HepG2 (cell line): Measurements from ENCODE around the gene AASDHPPT. TPM values are rescaled to one million over a fixed set of nuclear protein-coding genes. Genes with fewer than 3 reads are reported as not detected.

Experiments
- ATAC-seq: fragments of 200-7000 bp; cut with Tn5 transposase; 3 replicates; pipeline ENCODE4 v1.9.1; 2020; ENCODE audit warnings: mild to moderate bottlenecking, moderate library complexity
- BruUV-seq: library from RNA; stranded (reverse); fragments of 400-500 nt; replicated peaks from 2 replicates; lab custom pipeline; 2021; lab: Mats Ljungman, UMichigan
- CTCF ChIA-PET: fragments of 300-600 bp; formaldehyde crosslinking; extraction: SDS; loops from one replicate; lab custom pipeline; 2021; ENCODE audit warnings: low total read pairs, inconsistent platforms, low intra/inter-chr PET ratio; lab: Yijun Ruan, JAX
- POLR2A ChIA-PET: fragments of 350-600 bp; sonication (Branson Sonifier 250); formaldehyde crosslinking; loops from one replicate; lab custom pipeline; 2020; ENCODE audit warnings: antibody characterized with exemption, inconsistent platforms; lab: Yijun Ruan, JAX
- DNase-seq: peaks from one replicate; pipeline ENCODE4 v3.0.0-alpha.2; 2015; ENCODE audit warnings: low spot score
- FAIRE-seq: peaks from 3 replicates; lab custom pipeline; 2011; peaks lifted over from hg19 to GRCh38; lab: Jason Lieb, UNC
- H2AFZ ChIP-seq: one replicate; pipeline ENCODE4 v1.6.1; 2011; ENCODE audit warnings: low read length, inconsistent platforms
- H3K27ac ChIP-seq: fragments of 300-600 bp; 3 replicates; pipeline ENCODE4 v1.8.0; 2011; ENCODE audit warnings: mixed run types, mild to moderate bottlenecking, mixed read lengths, low read length, inconsistent platforms; ENCODE audit not compliant: insufficient read depth; ENCODE audit errors: extremely low read length
- H3K27me3 ChIP-seq, 2 experiments: fragments of 200-600 bp in 1 of 2; 2 replicates in 1 of 2; 3 replicates in 1 of 2; pipeline versions ENCODE4 v1.6.0 to v1.8.0; 2011; ENCODE audit warnings: low read length in 2 of 2, mild to moderate bottlenecking in 2 of 2, moderate library complexity in 2 of 2, inconsistent platforms in 1 of 2; ENCODE audit not compliant: insufficient read depth in 2 of 2, control insufficient read depth in 1 of 2
- H3K36me3 ChIP-seq, 2 experiments: fragments of 200-600 bp in 1 of 2; replicated peaks in 1 of 2; 2 replicates in 1 of 2; 3 replicates in 1 of 2; pipeline versions ENCODE4 v1.5.1 to v1.8.0; 2011; ENCODE audit warnings: low read length in 2 of 2, inconsistent platforms in 1 of 2; ENCODE audit not compliant: insufficient read depth in 2 of 2, control insufficient read depth in 1 of 2
- H3K4me1 ChIP-seq: 2 replicates; pipeline ENCODE4 v1.5.1; 2012; ENCODE audit warnings: low read length, inconsistent platforms; ENCODE audit not compliant: insufficient read depth
- H3K4me2 ChIP-seq: 2 replicates; pipeline ENCODE4 v1.6.0; 2011; ENCODE audit warnings: low read depth, low read length, inconsistent platforms
- H3K4me3 ChIP-seq, 3 experiments: fragments of 200-600 bp in 1 of 3; sonication (generic), shearing (Covaris generic) in 1 of 3; replicated peaks in 1 of 3; 2 replicates each; pipeline ENCODE4 v1.5.1; 2011 to 2016; ENCODE audit warnings: low read length in 3 of 3, inconsistent platforms in 2 of 3, low read depth in 2 of 3, mild to moderate bottlenecking in 2 of 3, control low read depth in 1 of 3, mixed read lengths in 1 of 3; ENCODE audit not compliant: insufficient read depth in 1 of 3
- H3K79me2 ChIP-seq: one replicate; pipeline ENCODE4 v1.6.1; 2011; ENCODE audit warnings: low read length, inconsistent platforms; ENCODE audit not compliant: insufficient read depth
- H3K9ac ChIP-seq: 2 replicates; pipeline ENCODE4 v1.6.0; 2011; ENCODE audit warnings: mild to moderate bottlenecking, low read depth, low read length, inconsistent platforms; ENCODE audit not compliant: insufficient read depth
- H3K9me3 ChIP-seq: 2 replicates; pipeline ENCODE4 v1.5.1; 2012; ENCODE audit warnings: mild to moderate bottlenecking, low read length
- H4K20me1 ChIP-seq: 2 replicates; pipeline ENCODE4 v1.6.0; 2011; ENCODE audit warnings: inconsistent platforms, mild to moderate bottlenecking, low read length, moderate library complexity; ENCODE audit not compliant: insufficient read depth
- FOXJ3 ChIP-seq: sonication (generic); formaldehyde crosslinking; IDR thresholded peaks from 2 replicates; pipeline ENCODE4 v1.4.0; 2020; ENCODE audit warnings: missing genetic modification reagents, mild to moderate bottlenecking, borderline replicate concordance
- KIAA2018 ChIP-seq: sonication (generic); formaldehyde crosslinking; IDR thresholded peaks from 2 replicates; pipeline ENCODE4 v1.5.0; 2020; ENCODE audit warnings: mild to moderate bottlenecking, missing genetic modification reagents, borderline replicate concordance
- KLF16 ChIP-seq, 2 experiments: sonication (generic) in 1 of 2; formaldehyde crosslinking in 1 of 2; IDR thresholded peaks; 2 replicates each; pipeline versions ENCODE4 v1.6.1 to v1.8.0; 2016 to 2023; ENCODE audit warnings: missing genetic modification reagents in 2 of 2, missing compliant biosample characterization in 1 of 2
- MTA1 ChIP-seq: sonication (generic); formaldehyde crosslinking; IDR thresholded peaks from 2 replicates; pipeline ENCODE4 v1.4.0; 2020; ENCODE audit warnings: missing genetic modification reagents, mild to moderate bottlenecking, borderline replicate concordance
- NR2F1 ChIP-seq, 2 experiments: fragments of 450-650 bp in 1 of 2; formaldehyde crosslinking in 1 of 2; IDR thresholded peaks; 2 replicates each; pipeline versions ENCODE4 v1.5.0 to v1.6.1; 2016 to 2020; ENCODE audit warnings: mild to moderate bottlenecking in 1 of 2, missing compliant biosample characterization in 1 of 2, missing genetic modification reagents in 1 of 2, moderate library complexity in 1 of 2
- PHF21A ChIP-seq: sonication (generic); formaldehyde crosslinking; IDR thresholded peaks from 2 replicates; pipeline ENCODE4 v1.5.0; 2020; ENCODE audit warnings: mild to moderate bottlenecking, missing genetic modification reagents
- ZNF383 ChIP-seq: sonication (generic); formaldehyde crosslinking; IDR thresholded peaks from 2 replicates; pipeline ENCODE4 v1.4.0; 2020; ENCODE audit warnings: missing genetic modification reagents, mild to moderate bottlenecking, borderline replicate concordance
- ZNF724P ChIP-seq: sonication (generic); formaldehyde crosslinking; IDR thresholded peaks from 2 replicates; pipeline ENCODE4 v1.8.0; 2022; ENCODE audit warnings: missing genetic modification reagents, borderline replicate concordance
- WGBS: methylation state at CpG from one replicate; pipeline ENCODE4 v1.1.6; 2017; ENCODE audit warnings: low lambda C conversion rate; 5-methylcytosine and 5-hydroxymethylcytosine counted together
- in situ Hi-C: cut with HindIII; loops from 2 replicates; pipeline ENCODE4 v1.10.0; 2017; ENCODE audit warnings: low pct_unique_long_range_greater_than_20kb; ENCODE audit not compliant: extremely low pct_ligation_motif_present
- intact Hi-C: fragments of 100-400 bp; cut with micrococcal nuclease; formaldehyde crosslinking; loops from one replicate; pipeline ENCODE4 v1.10.0; 2022; ENCODE audit not compliant: unreplicated experiment
- polyA plus RNA-seq, 8 experiments: library from polyadenylated mRNA; depleted of rRNA in 3 of 8; stranded (reverse) in 7 of 8; unstranded in 1 of 8; fragments of >200 nt; fragmentation: Illumina TruSeq in 4 of 8; extraction: Trizol in 4 of 8; gene quantifications; 2 replicates each; pipeline versions ENCODE4 v1.2.1 to v1.2.3, GENCODE V29; 2011 to 2016; ENCODE audit warnings: low read depth in 4 of 8, missing spikeins in 1 of 8, mixed read lengths in 1 of 8; ENCODE audit not compliant: insufficient read depth in 1 of 8
- total RNA-seq, 5 experiments: library from RNA; depleted of rRNA; stranded (reverse); fragments of >200 nt; fragmentation: Illumina TruSeq; extraction: Trizol; gene quantifications; 2 replicates each; pipeline ENCODE4 v1.2.3, GENCODE V29; 2016; ENCODE audit warnings: low read depth in 1 of 5

AASDHPPT gene
- total and polyA plus RNA-seq, 2 of the 13 experiments (the other 11 are each of a cell fraction or from before 2014, with no cell fraction given), result 20.2 to 43.7 TPM

DNA sequence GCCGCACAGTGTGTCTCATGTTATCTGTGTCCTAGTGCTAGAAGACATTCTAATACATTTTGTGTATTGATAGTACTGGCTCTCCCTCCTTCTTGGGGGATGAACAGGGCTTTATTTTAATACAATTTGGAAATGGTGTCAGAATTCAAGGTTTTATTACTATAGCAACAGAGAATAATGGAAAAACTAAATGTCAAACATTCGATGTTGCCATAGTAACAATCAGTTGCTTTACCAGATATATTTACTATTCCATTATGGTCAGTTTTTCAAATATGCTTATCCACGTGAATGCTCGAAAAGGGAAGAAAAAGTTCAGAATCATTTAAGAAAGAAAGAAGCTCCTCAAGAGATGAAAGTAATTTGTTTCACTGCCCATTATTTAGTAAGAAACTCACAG, 46.9 kb upstream of the AASDHPPT start:
- Histone ChIP-seq H3K36me3 (no peaks in the 10 kb centered on the region), H3K27ac (no peak overlapping the region), H3K9me3 (no peaks in the 10 kb centered on the region), H4K20me1 (no peaks in the 10 kb centered on the region), H3K4me2 (no peak overlapping the region), H2AFZ (no peak overlapping the region), H3K9ac (no peak overlapping the region), H3K4me1 (no peaks in the 10 kb centered on the region), H3K27me3 (no peaks in the 10 kb centered on the region), H3K79me2 (no peaks in the 10 kb centered on the region), H3K4me3 (no peak overlapping the region)
- WGBS, result 13% methylated on average over 4 of the region's 4 CpGs
- ChIA-PET CTCF (no interaction called here), POLR2A (no interaction called here)
- DNase-seq (no peak), ATAC-seq (no peak), FAIRE-seq (no peak)
- in situ Hi-C loops, result no loop called here
- no TSS peak for BruUV-seq
- intact Hi-C loops, result no loop called here
- TF ChIP-seq ZNF383 (CRISPR knock-in tag), result no peak
- TF ChIP-seq NR2F1 (CRISPR knock-in tag; IDR thresholded peaks at IDR 0.05), result no peak
- TF ChIP-seq ZNF724P (CRISPR knock-in tag), result no peak
- TF ChIP-seq KIAA2018 (CRISPR knock-in tag), result no peak
- TF ChIP-seq FOXJ3, result no peak
- TF ChIP-seq PHF21A, result no peak
- TF ChIP-seq KLF16 (CRISPR knock-in tag; IDR thresholded peaks at IDR 0.05), result no peak
- no peak for TF ChIP-seq MTA1
